HEK293T (cell line): Measurements from ENCODE around the gene RAPGEF5.

ENCODE experiments used
- SP1 ChIP-seq: fragments of 450-650 bp; IDR thresholded peaks from 2 replicates; pipeline ENCODE4 v1.6.1; 2017
- ZNF384 ChIP-seq: fragments of 450-650 bp; IDR thresholded peaks from 2 replicates; pipeline ENCODE4 v1.6.1; 2016

GRCh38 chr7:22194658-22195273 lies 162.2 kb downstream of the RAPGEF5 start:
- TF ChIP-seq ZNF384 (no peak), SP1 (no peak)
